Activated T-helper 17 cell treated with anti-CD3 and anti-CD28 coated beads, Interleukin-2, amount 50 U/mL, for 72 hours (primary cell): ENCODE results near the gene RGS12. TPM values are rescaled to one million over a fixed set of nuclear protein-coding genes. Genes with fewer than 3 reads are reported as not detected.
A peak's percentile ranks its signal among the peaks of the same experiment; 100 is the strongest.

ENCODE experiments used
- ATAC-seq: fragments of 150-1000 bp; cut with Tn5 transposase; replicated peaks from 2 replicates; pipeline ENCODE4 v1.10.0; 2021; ENCODE audit warnings: mild to moderate bottlenecking, moderate library complexity
- H3K27ac Mint-ChIP-seq: one replicate; pipeline ENCODE4 v1.8.0; 2022; ENCODE audit warnings: mixed read lengths
- H3K27me3 Mint-ChIP-seq: one replicate; pipeline ENCODE4 v1.8.0; 2022; ENCODE audit warnings: mixed read lengths
- H3K36me3 Mint-ChIP-seq: one replicate; pipeline ENCODE4 v1.8.0; 2022; ENCODE audit warnings: low read depth, mild to moderate bottlenecking, mixed read lengths
- H3K4me1 Mint-ChIP-seq: one replicate; pipeline ENCODE4 v1.8.0; 2022; ENCODE audit warnings: mixed read lengths
- H3K4me3 Mint-ChIP-seq: one replicate; pipeline ENCODE4 v1.8.0; 2022; ENCODE audit warnings: mild to moderate bottlenecking, mixed read lengths
- H3K9me3 Mint-ChIP-seq: one replicate; pipeline ENCODE4 v1.8.0; 2022; ENCODE audit warnings: mixed read lengths
- total RNA-seq, 2 donors: library from RNA; stranded (reverse); gene quantifications; one replicate each; pipeline ENCODE4 v1.2.3, GENCODE V29; 2022

Gene RGS12
- total RNA-seq, 2 donors from 2014 or later = 9.2 to 10.6 TPM

- Mint-ChIP-seq H3K4me3 (peak overlapping the region; percentile 74), H3K4me1 (peaks cover 21% of the 10 kb centered on the region), H3K36me3 (no peaks in the 10 kb centered on the region), H3K9me3 (no peaks in the 10 kb centered on the region), H3K27me3 (peaks cover 5% of the 10 kb centered on the region), H3K27ac (peak overlapping the region; percentile 47)
- no peak for ATAC-seq
Observed at GRCh38 chr4:3303923-3304710, 11.3 kb downstream of the RGS12 start.

DNA sequence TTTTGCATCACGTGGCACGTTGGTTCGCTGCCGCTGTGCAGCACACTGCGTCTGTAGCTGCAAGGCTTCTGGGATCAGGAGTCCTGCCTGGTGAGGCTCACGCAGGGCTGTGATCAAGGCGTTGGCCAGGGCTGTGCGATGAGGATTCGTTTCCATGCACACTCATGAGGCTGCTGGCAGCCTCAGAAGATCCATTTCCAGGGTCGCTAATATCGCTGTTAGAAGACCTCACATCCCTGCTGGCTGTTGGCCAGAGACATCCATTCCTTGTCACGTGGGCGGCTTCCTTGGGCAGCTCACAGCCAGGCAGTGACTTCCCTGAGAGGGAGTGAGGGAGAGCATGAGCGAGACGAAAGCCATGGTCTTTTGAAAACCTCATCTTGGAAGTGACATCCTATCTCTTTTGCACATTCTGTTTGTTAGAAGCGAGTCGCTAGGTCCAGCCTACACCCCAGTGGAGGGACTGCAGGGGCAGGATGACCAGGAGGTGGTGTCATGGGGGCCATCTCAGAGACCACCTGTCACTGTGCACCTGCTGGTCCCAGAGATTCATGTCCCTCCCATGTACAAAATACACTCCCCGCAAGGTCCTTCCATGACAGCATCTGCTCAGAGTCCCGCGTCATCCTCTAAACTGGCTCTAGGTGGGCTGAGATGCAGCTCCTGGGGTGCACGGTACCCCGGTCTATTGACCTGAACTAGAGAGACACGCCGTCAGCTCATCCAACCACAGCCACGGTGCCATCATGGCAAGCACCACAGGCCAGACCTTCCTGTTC, 12.2 kb downstream of the RGS12 start:
- no peak overlapping the region for H3K4me3 Mint-ChIP-seq
- H3K27ac Mint-ChIP-seq = no peak overlapping the region
- H3K27me3 Mint-ChIP-seq = peaks cover 5% of the 10 kb centered on the region
- no peak for ATAC-seq
- peaks cover 21% of the 10 kb centered on the region for H3K4me1 Mint-ChIP-seq
- H3K36me3 Mint-ChIP-seq = no peaks in the 10 kb centered on the region
- no peaks in the 10 kb centered on the region for H3K9me3 Mint-ChIP-seq

DNA sequence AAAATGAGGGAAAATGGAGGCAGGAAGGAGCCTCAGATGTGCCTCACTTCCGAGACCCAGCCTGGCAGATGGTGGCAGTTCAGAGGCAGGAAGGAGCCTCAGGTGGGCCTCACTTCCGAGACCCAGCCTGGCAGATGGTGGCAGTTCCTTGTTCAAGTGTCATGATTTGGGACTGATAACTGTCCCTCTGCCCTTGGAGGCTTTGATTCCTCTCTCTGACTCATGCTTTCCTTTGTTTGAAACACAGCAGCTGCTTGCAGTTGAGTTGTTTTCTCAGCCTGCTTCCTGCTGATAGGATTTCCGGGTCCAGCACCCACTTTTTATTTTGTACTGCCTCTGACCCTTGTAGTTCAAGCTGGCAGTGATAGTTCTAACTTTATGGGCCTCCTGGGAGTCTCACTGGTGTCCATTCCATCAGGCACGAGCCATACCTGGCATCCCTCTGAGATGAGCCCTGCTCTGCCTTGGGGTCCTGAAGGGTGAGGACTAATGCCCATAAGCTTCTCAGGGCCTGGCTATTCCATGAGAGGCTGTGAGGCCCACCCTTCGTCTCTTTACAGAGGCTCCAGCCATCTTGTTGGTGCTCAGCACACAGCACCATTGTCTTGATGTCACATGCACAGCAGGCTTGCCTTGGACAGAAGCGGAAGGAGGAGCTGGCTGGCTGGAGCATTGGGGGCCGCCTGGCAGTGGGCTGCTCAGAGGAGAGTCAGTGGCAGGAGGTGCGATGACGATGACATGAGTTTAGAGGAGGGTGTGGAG, 13.0 kb downstream of the RGS12 start:
- Mint-ChIP-seq H3K27ac (no peak overlapping the region), H3K9me3 (no peaks in the 10 kb centered on the region), H3K27me3 (peaks cover 5% of the 10 kb centered on the region), H3K36me3 (no peaks in the 10 kb centered on the region), H3K4me1 (peaks cover 21% of the 10 kb centered on the region), H3K4me3 (no peak overlapping the region)
- ATAC-seq = no peak

DNA sequence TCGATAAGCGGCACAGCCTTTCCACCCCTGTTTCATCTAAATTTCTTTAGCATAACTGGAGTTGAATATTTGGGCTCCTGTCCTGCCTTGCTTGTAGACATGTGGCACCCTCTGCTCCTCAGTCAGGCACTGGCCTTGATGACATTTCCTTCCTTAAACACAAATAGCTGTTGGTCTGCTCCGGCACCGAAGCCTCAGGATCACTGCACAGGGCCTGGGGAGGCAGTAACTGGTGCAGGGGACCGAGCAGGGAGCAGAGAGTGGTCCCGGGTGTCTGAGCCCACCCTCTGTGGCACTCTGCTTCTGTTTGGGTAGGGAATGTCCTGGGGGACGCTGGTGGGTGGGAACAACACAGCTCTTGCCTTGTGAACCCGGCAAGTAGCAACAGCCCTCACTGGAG, 13.6 kb downstream of the RGS12 start:
- Mint-ChIP-seq H3K27me3 (peaks cover 5% of the 10 kb centered on the region), H3K36me3 (no peaks in the 10 kb centered on the region), H3K4me1 (peaks cover 17% of the 10 kb centered on the region), H3K4me3 (no peak overlapping the region), H3K27ac (no peak overlapping the region), H3K9me3 (no peaks in the 10 kb centered on the region)
- ATAC-seq = no peak

- Mint-ChIP-seq H3K9me3 (no peaks in the 10 kb centered on the region), H3K4me1 (peaks cover 11% of the 10 kb centered on the region), H3K4me3 (no peak overlapping the region), H3K36me3 (no peaks in the 10 kb centered on the region), H3K27me3 (peaks cover 5% of the 10 kb centered on the region), H3K27ac (no peak overlapping the region)
- no peak for ATAC-seq
Observed at GRCh38 chr4:3307060-3307459, 14.2 kb downstream of the RGS12 start.

GRCh38 chr4:3307486-3307885, 14.7 kb downstream of the RGS12 start:
- H3K36me3 Mint-ChIP-seq = no peaks in the 10 kb centered on the region
- H3K4me1 Mint-ChIP-seq = peaks cover 7% of the 10 kb centered on the region
- peaks cover 5% of the 10 kb centered on the region for H3K27me3 Mint-ChIP-seq
- ATAC-seq = no peak
- no peak overlapping the region for H3K27ac Mint-ChIP-seq
- H3K4me3 Mint-ChIP-seq = no peak overlapping the region
- no peaks in the 10 kb centered on the region for H3K9me3 Mint-ChIP-seq

- Mint-ChIP-seq H3K4me3 (no peak overlapping the region), H3K27me3 (peaks cover 5% of the 10 kb centered on the region), H3K4me1 (peaks cover 1% of the 10 kb centered on the region), H3K27ac (no peak overlapping the region), H3K36me3 (no peaks in the 10 kb centered on the region), H3K9me3 (no peaks in the 10 kb centered on the region)
- no peak for ATAC-seq
Observed at GRCh38 chr4:3307891-3308575, 15.2 kb downstream of the RGS12 start.

GRCh38 chr4:3308691-3309090, 15.9 kb downstream of the RGS12 start:
- no peaks in the 10 kb centered on the region for H3K36me3 Mint-ChIP-seq
- no peaks in the 10 kb centered on the region for H3K4me1 Mint-ChIP-seq
- no peak overlapping the region for H3K4me3 Mint-ChIP-seq
- no peak overlapping the region for H3K27ac Mint-ChIP-seq
- H3K9me3 Mint-ChIP-seq = no peaks in the 10 kb centered on the region
- ATAC-seq = no peak
- H3K27me3 Mint-ChIP-seq = peaks cover 3% of the 10 kb centered on the region

- Mint-ChIP-seq H3K4me3 (no peak overlapping the region), H3K9me3 (no peaks in the 10 kb centered on the region), H3K4me1 (no peaks in the 10 kb centered on the region), H3K27me3 (no peaks in the 10 kb centered on the region), H3K36me3 (no peaks in the 10 kb centered on the region), H3K27ac (no peak overlapping the region)
- ATAC-seq = no peak
Observed at GRCh38 chr4:3310301-3311094, 17.7 kb downstream of the RGS12 start.

DNA sequence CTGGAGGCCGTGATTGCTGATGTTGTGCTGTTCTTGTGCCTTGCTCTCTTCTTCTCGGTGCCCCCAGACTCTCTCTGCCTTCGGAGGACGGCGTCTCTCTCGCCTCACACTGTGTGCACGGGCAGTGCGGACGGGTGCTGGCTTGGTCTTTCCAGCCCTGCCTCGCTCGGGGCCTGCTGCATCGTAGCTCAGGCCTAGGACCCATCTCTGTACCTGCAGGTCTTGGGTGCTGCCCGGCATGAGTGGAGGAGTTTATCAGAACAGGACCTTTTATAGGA, 18.2 kb downstream of the RGS12 start:
- Mint-ChIP-seq H3K9me3 (no peaks in the 10 kb centered on the region), H3K4me3 (no peak overlapping the region), H3K36me3 (no peaks in the 10 kb centered on the region), H3K4me1 (no peaks in the 10 kb centered on the region), H3K27me3 (no peaks in the 10 kb centered on the region), H3K27ac (no peak overlapping the region)
- no peak for ATAC-seq

DNA sequence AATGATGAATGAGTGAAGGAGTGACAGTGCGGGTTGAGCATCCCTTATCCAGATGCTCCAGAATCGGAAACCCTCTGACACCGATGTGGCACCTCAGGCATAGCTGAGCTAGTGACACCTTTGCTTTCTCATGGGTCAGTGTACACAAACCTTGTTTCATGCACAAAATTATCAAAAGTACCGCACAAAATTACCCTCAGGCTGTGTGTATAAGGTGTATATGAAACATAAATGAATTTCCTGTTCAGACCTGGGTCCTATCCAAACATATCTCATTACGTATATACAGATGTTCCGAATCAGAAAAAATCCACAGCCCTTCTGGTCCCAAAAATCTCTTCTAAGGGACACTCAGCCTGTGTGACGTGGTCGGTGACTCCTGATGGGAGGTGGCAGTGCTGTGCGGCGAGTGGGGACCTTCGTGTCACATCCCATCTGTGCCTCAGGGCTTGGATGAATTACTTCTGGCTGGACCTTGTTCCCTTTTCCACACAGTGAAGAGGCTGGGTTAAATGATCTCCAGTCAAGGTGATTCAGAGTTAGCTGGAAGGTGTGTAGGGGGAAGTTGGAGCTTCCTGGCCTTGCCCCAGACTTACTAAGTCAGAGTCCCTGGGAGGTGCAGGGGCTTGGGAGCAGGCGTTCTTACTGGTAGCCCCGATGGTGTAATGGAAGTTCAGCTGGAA, 18.8 kb downstream of the RGS12 start:
- H3K4me3 Mint-ChIP-seq = no peak overlapping the region
- H3K27ac Mint-ChIP-seq = no peak overlapping the region
- H3K9me3 Mint-ChIP-seq = no peaks in the 10 kb centered on the region
- ATAC-seq = no peak
- no peaks in the 10 kb centered on the region for H3K27me3 Mint-ChIP-seq
- no peaks in the 10 kb centered on the region for H3K36me3 Mint-ChIP-seq
- no peaks in the 10 kb centered on the region for H3K4me1 Mint-ChIP-seq

DNA sequence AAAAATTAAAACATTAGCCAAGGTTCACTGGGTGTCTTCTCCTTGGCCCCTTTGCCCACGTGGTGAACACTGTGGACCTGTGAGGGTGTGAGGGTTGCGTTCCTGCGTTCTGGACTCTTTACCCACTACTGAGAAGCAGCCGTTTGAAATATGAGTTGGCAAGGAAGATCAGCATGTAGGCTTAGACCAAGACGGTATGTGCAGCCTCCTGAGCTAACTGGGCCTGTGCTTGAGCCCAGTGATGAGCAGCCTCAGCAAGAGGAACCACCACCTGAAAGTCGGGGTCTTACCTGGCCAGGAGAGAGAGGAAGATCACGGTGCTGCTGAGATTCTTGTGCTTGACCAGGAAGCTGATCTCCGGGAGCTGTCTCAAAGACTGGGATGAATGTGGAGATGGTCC, 19.5 kb downstream of the RGS12 start:
- Mint-ChIP-seq H3K27me3 (no peaks in the 10 kb centered on the region), H3K4me1 (no peaks in the 10 kb centered on the region), H3K9me3 (no peaks in the 10 kb centered on the region), H3K4me3 (no peak overlapping the region), H3K27ac (no peak overlapping the region), H3K36me3 (no peaks in the 10 kb centered on the region)
- ATAC-seq = no peak

GRCh38 chr4:3313139-3313538, 20.3 kb downstream of the RGS12 start:
- no peak for ATAC-seq
- Mint-ChIP-seq H3K36me3 (no peaks in the 10 kb centered on the region), H3K9me3 (no peaks in the 10 kb centered on the region), H3K27me3 (no peaks in the 10 kb centered on the region), H3K27ac (no peak overlapping the region), H3K4me3 (no peak overlapping the region), H3K4me1 (no peaks in the 10 kb centered on the region)
